ENCODE data around the gene GRAP2. TPM values are rescaled to one million over a fixed set of nuclear protein-coding genes. Genes with fewer than 3 reads are reported as not detected.

The GRAP2 gene
- total and polyA plus RNA-seq, 2 donors (not counting 3 experiments of a cell fraction or from before 2014, with no cell fraction given) = 0.04 TPM; not detected in 1

GRCh38 chr22:39928536-39929520 lies 27.9 kb downstream of the GRAP2 start:
- H4K20me1 ChIP-seq (replicated peaks; ENCODE audit: control insufficient read depth, extremely low read depth, insufficient read depth, low read length) = no peaks in the 10 kb centered on the region
- DNase-seq (ENCODE audit: low read depth, low spot score) = no peak
- no peak overlapping the region for H3K4me2 ChIP-seq (ENCODE audit: insufficient read depth, low read length)
- no peaks in the 10 kb centered on the region for H3K9me1 ChIP-seq (replicated peaks; ENCODE audit: control insufficient read depth, extremely low read depth, insufficient read depth, low read length)
- no peak overlapping the region for H2AFZ ChIP-seq (ENCODE audit: low read depth, low read length)
- intact Hi-C loops (cut with micrococcal nuclease) = no loop called here
- no peak overlapping the region for H3K27ac ChIP-seq (ENCODE audit: insufficient read depth, low read depth, low read length)
- TF ChIP-seq GATA2 (IDR thresholded peaks at IDR 0.05; ENCODE audit: insufficient read depth, insufficient read length, low read depth, low read length) (no peak), POLR2AphosphoS5 (IDR thresholded peaks at IDR 0.05; ENCODE audit: insufficient read depth, low read depth, low read length) (no peak), FOS (IDR thresholded peaks at IDR 0.05; ENCODE audit: borderline replicate concordance, insufficient read depth, low read length) (no peak), MAX (IDR thresholded peaks at IDR 0.05; ENCODE audit: insufficient read depth, insufficient read length) (no peak), MYC (IDR thresholded peaks at IDR 0.05; ENCODE audit: low read depth, low read length) (no peak), EZH2 (IDR thresholded peaks at IDR 0.05; ENCODE audit: borderline replicate concordance, low read depth, low read length, severe bottlenecking) (no peak), JUN (IDR thresholded peaks at IDR 0.05; ENCODE audit: borderline replicate concordance, insufficient read depth, insufficient read length, low read depth) (no peak), POLR2A (IDR thresholded peaks at IDR 0.05; ENCODE audit: low read depth, low read length) (no peak), CTCF (IDR thresholded peaks at IDR 0.05; ENCODE audit: extremely low read depth in 1 of 2, insufficient read depth in 1 of 2, low read depth in 1 of 2, low read length in 2 of 2) (no peak)
- no peaks in the 10 kb centered on the region for H3K36me3 ChIP-seq (ENCODE audit: control insufficient read depth in 2 of 2, extremely low read depth in 1 of 2, insufficient read depth in 2 of 2, low read length in 2 of 2)
- no peaks in the 10 kb centered on the region for H3K4me1 ChIP-seq (ENCODE audit: control insufficient read depth, extremely low read depth, insufficient read depth, low read length)
- H3K27me3 ChIP-seq (ENCODE audit: control insufficient read depth in 2 of 2, insufficient read depth in 2 of 2, low read length in 2 of 2) = peaks cover 21 to 23% of the 10 kb centered on the region in 2 experiments
- dilution Hi-C loops (cut with MboI; ENCODE audit: extremely low pct_ligation_motif_present, low sequenced_read_pairs) = no loop called here
- CTCF ChIA-PET = interaction anchor here (1.9 kb wide), 1 partner anchor 96 kb away, joined by 8 read pairs; no protein-coding TSS in a partner anchor
- H3K9me3 ChIP-seq (replicated peaks; ENCODE audit: control insufficient read depth, insufficient read depth, low read length) = no peaks in the 10 kb centered on the region
- POLR2A ChIA-PET = no interaction called here
- H3K9ac ChIP-seq (replicated peaks; ENCODE audit: extremely low read depth, insufficient read depth, low read length) = no peak overlapping the region
- no peaks in the 10 kb centered on the region for H3K79me2 ChIP-seq (ENCODE audit: control insufficient read depth, insufficient read depth, low read length)
- no peak for FAIRE-seq
- no peak overlapping the region for H3K4me3 ChIP-seq (replicated peaks in 1 of 3; ENCODE audit: insufficient read depth in 1 of 3, low read depth in 1 of 3, low read length in 3 of 3)
- BruUV-seq (replicated peaks) = no TSS peak

Data from endothelial cell of umbilical vein (primary cell).